NT2/D1 (cell line): Measurements from ENCODE around the gene DNAI2.

ENCODE experiments used
- SUZ12 ChIP-seq: IDR thresholded peaks from 2 replicates; pipeline ENCODE4 v1.6.1; 2011; ENCODE audit not compliant: insufficient read length, insufficient read depth; ENCODE audit errors: extremely low read depth
- YY1 ChIP-seq: IDR thresholded peaks from 2 replicates; pipeline ENCODE4 v1.6.1; 2011; ENCODE audit not compliant: insufficient read length, insufficient read depth
- ZNF274 ChIP-seq: IDR thresholded peaks from 2 replicates; pipeline ENCODE4 v1.6.1; 2011; ENCODE audit warnings: mild to moderate bottlenecking, low read depth, low read length

- TF ChIP-seq YY1 (no peak), ZNF274 (no peak), SUZ12 (no peak)
Observed at GRCh38 chr17:74349120-74349519, 75.1 kb downstream of the DNAI2 start.
